Measurements from ENCODE around the gene TLCD1.
"Not testable (repeated sequence)": the region's sequence is repeated elsewhere in the genome, so short reads cannot be mapped to it uniquely, and the experiment has no call there.

TLCD1 gene

DNA sequence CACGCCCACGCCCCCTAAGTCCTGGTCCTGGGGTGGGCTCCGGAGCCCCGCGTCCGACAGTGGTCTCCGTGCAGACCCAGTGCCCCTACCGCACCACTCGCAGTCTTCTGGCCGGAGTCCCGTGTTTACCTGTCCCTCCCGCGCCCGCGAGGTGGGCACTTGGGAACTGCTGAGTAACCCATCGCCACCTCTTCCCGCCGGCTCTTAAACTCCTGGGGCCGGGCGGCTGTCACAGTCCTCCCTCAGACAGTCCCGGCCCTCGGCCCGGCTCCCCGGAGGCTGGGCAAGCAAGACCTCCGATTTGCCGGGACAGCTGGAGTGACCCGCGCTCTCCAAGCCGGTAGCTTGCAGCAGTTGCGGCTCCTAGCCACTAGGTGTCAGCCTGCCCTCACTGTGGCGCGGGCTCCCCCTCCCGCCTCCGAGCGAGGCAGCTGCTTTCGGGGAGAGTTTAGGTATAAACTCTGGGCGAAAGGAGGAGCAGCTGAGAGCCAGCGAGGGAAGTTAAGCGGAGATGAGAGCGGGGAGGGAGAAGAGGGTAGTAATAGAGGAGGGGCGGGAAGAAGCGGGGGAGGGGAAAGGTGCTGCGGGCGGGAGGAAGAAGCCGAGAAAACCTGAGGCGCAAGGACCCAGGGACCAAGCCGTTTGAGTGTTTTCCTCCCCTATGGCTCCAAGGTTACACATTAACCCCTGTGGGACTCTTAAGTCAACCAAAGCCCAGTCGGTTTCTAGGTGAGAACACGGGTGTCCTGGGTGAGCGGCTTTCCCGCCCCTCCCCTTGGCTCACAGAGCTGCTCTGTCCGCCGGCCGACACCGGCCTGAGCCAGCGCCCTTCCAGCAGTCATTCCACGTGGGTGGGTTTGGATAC, 826 bp upstream of the TLCD1 start:
- H3K9me3 Mint-ChIP-seq = peaks cover 0 to 2% of the 10 kb centered on the region in 2 donors
- no peaks in the 10 kb centered on the region for H3K27me3 Mint-ChIP-seq
- H3K4me3 Mint-ChIP-seq = peak overlapping the region; percentile 98 to 99
- peaks cover 26 to 47% of the 10 kb centered on the region in 2 donors for H3K36me3 Mint-ChIP-seq
- peak overlapping the region; percentile 97 for H3K27ac Mint-ChIP-seq
- DNase-seq (peak; percentile 94), ATAC-seq (replicated peaks) (peak; percentile 36 to 40)
- H3K4me1 Mint-ChIP-seq = peaks cover 47 to 73% of the 10 kb centered on the region in 2 donors

DNA sequence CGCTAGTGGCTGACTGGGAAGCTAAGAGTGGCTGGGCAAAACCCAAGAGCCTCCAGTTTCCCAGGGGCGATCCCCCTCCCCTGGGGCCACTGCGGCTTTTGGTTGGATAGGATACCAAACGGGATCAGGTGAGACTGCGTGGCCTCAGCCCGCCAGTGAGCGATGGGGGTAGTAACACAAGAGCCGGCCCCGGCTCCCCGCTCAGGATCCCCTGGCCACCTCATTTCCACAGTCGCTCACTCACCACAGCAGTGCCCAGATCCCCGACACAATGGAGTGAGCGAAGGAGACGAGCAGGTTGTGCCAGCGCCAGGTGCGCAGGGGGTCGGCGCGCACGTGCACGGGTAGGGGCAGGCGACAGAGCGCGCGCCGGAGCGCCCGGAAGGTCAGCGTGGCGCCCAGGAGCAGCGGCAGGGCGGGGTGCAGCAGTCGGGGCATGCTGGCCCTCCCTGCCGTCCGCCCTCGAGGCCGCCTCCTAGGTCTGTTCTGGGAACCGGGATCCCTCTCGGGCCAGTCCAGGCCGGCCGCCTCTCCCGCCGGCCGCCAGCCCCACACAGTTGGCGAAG, 290 bp downstream of the TLCD1 start:
- peaks cover 36 to 58% of the 10 kb centered on the region in 2 donors for H3K36me3 Mint-ChIP-seq
- peak overlapping the region; percentile 97 for H3K27ac Mint-ChIP-seq
- peaks cover 47 to 69% of the 10 kb centered on the region in 2 donors for H3K4me1 Mint-ChIP-seq
- ATAC-seq (replicated peaks) (peak; percentile 1 to 2), DNase-seq (peak; percentile 63)
- peaks cover 0 to 2% of the 10 kb centered on the region in 2 donors for H3K9me3 Mint-ChIP-seq
- no peaks in the 10 kb centered on the region for H3K27me3 Mint-ChIP-seq
- H3K4me3 Mint-ChIP-seq = peak overlapping the region; percentile 98 to 99

DNA sequence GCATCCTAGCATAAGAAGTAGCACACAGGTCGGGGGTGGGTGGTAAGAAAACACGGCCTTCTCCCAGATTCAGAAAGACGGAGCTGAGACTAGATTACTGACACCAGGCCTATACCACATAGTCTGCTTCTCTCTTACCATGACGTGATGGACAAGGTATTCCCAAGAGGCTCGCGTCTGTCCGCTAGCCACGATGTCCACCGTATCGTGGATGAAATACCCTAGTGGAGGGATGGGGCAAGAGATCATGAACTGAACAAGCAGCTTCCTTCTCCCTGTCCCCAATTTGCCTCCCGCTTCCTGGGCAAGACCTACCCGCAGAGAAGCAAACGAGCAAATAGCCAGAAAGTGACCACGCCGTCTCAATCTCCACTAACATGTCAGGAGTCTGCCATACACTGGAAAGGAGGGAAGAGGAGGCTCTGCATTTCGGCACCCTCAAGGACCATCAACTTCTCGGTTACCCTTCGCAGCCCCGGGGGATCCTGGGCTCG, 820 bp downstream of the TLCD1 start:
- no peaks in the 10 kb centered on the region for H3K27me3 Mint-ChIP-seq
- H3K27ac Mint-ChIP-seq = peak overlapping the region; percentile 97
- H3K9me3 Mint-ChIP-seq = peaks cover 0 to 2% of the 10 kb centered on the region in 2 donors
- peak overlapping the region; percentile 98 to 99 for H3K4me3 Mint-ChIP-seq
- DNase-seq (no peak), ATAC-seq (replicated peaks) (no peak)
- peaks cover 41 to 64% of the 10 kb centered on the region in 2 donors for H3K36me3 Mint-ChIP-seq
- peaks cover 50 to 73% of the 10 kb centered on the region in 2 donors for H3K4me1 Mint-ChIP-seq

- DNase-seq = peak; percentile 43
- H3K27ac Mint-ChIP-seq = peak overlapping the region; percentile 97
- ATAC-seq (replicated peaks) = no peak
Observed at GRCh38 chr17:28724500-28725165, 1.4 kb downstream of the TLCD1 start.

GRCh38 chr17:28723836-28724499, 2.1 kb downstream of the TLCD1 start:
- not testable (repeated sequence) for H3K9me3 Mint-ChIP-seq; DNase-seq; H3K27me3 Mint-ChIP-seq; ATAC-seq (replicated peaks)
- peak overlapping the region; percentile 97 for H3K27ac Mint-ChIP-seq
- peaks cover 49 to 69% of the 10 kb centered on the region in 2 donors for H3K4me1 Mint-ChIP-seq
- H3K36me3 Mint-ChIP-seq = peaks cover 45 to 66% of the 10 kb centered on the region in 2 donors
- peak overlapping the region; percentile 99 for H3K4me3 Mint-ChIP-seq

More at GRCh38 chr17:28724500-28725165, 1.4 kb downstream of the TLCD1 start:
- Mint-ChIP-seq H3K4me1 (peaks cover 50 to 70% of the 10 kb centered on the region in 2 donors), H3K9me3 (peaks cover 0 to 2% of the 10 kb centered on the region in 2 donors), H3K27me3 (no peaks in the 10 kb centered on the region), H3K36me3 (peaks cover 46 to 67% of the 10 kb centered on the region in 2 donors), H3K4me3 (peak overlapping the region; percentile 98 to 99)

DNA sequence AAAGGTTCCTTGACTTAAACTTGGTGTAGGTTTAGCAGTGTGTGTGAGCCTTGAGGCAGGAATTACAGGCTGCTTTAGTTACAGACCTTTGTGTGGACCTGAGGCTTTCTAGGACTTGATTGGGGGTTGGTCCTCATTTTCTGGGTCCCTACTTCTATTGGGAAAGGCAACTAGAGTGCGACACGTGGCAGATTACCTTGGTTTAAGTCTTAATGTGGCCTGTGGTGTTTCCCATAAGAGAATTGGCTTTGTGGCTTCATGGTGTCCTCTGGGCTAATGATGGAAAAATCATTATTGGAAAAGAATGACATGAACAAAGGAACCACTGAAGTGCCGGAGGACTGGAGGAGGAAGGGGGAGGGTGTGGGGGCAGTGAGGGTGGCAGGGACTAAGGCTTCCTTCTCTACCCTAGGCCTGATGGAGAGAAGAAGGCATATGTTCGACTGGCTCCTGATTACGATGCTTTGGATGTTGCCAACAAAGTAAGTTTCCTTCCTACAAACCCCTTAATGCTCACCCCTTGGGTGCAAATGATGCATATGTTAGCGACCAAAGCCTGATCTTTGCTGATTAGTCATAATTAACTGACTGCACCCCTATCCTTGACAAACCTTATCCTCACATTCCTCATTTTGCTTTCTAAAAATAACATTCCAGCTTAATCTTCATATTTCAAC, 2.7 kb downstream of the TLCD1 start:
- Mint-ChIP-seq H3K4me1 (peaks cover 52 to 70% of the 10 kb centered on the region in 2 donors), H3K4me3 (peak overlapping the region; percentile 99), H3K27me3 (no peaks in the 10 kb centered on the region), H3K9me3 (no peaks in the 10 kb centered on the region), H3K27ac (peak overlapping the region; percentile 59), H3K36me3 (peaks cover 45 to 68% of the 10 kb centered on the region in 2 donors)
- DNase-seq (no peak), ATAC-seq (replicated peaks) (no peak)

DNA sequence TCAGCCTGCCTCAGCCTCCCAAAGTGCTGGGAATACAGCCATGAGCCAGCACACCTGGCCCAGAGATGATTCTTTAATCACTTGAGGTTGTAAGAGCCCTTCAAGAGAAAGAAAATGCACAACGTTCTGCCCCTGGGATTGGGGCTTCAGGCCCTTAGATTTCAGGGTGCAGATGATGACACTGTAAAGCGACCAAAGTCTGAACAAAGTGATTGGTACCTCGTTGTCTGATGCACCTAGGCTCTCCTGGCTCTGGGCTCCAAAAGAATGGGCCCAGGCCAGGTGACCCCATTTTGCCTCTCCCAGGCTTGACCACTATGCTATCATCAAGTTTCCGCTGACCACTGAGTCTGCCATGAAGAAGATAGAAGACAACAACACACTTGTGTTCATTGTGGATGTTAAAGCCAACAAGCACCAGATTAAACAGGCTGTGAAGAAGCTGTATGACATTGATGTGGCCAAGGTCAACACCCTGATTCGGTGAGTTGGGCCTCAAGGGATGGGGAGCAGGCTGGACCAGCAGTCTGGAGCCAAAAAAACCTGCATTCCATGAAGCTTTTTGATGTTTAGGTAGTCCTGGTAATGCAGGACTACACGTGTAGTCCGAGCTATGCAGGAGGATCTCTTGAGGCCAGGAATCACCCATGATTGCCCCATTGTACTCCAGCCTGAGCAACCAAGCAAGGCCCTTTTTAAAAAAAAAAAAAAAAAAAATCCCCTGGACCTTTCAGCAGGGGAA, 3.4 kb downstream of the TLCD1 start:
- Mint-ChIP-seq H3K27ac (peak overlapping the region; percentile 100), H3K4me1 (peaks cover 56 to 69% of the 10 kb centered on the region in 2 donors), H3K9me3 (no peaks in the 10 kb centered on the region), H3K27me3 (no peaks in the 10 kb centered on the region), H3K36me3 (peaks cover 45 to 69% of the 10 kb centered on the region in 2 donors), H3K4me3 (peak overlapping the region; percentile 99 to 100)
- no peak for DNase-seq
- no peak for ATAC-seq (replicated peaks)

- not testable (repeated sequence) for H3K27me3 Mint-ChIP-seq; ATAC-seq (replicated peaks); H3K9me3 Mint-ChIP-seq; DNase-seq
- peak overlapping the region; percentile 99 to 100 for H3K4me3 Mint-ChIP-seq
- H3K36me3 Mint-ChIP-seq = peaks cover 45 to 64% of the 10 kb centered on the region in 2 donors
- peak overlapping the region; percentile 100 for H3K27ac Mint-ChIP-seq
- H3K4me1 Mint-ChIP-seq = peaks cover 52 to 64% of the 10 kb centered on the region in 2 donors
Observed at GRCh38 chr17:28720997-28721329, 5.1 kb downstream of the TLCD1 start.

- Mint-ChIP-seq H3K4me1 (peaks cover 53 to 63% of the 10 kb centered on the region in 2 donors), H3K36me3 (peaks cover 43 to 64% of the 10 kb centered on the region in 2 donors), H3K27me3 (no peaks in the 10 kb centered on the region), H3K4me3 (peak overlapping the region; percentile 99 to 100), H3K9me3 (no peaks in the 10 kb centered on the region), H3K27ac (peak overlapping the region; percentile 100)
- DNase-seq (no peak), ATAC-seq (replicated peaks) (no peak)
Observed at GRCh38 chr17:28720247-28720996, 5.6 kb downstream of the TLCD1 start.

GRCh38 chr17:28719021-28719433, 7.0 kb downstream of the TLCD1 start:
- no peaks in the 10 kb centered on the region for H3K9me3 Mint-ChIP-seq
- peak overlapping the region; percentile 100 for H3K27ac Mint-ChIP-seq
- H3K4me3 Mint-ChIP-seq = peak overlapping the region; percentile 99 to 100
- ATAC-seq (replicated peaks) = peak; percentile 0 to 1
- DNase-seq = no peak
- peaks cover 48 to 59% of the 10 kb centered on the region in 2 donors for H3K4me1 Mint-ChIP-seq
- peaks cover 33 to 64% of the 10 kb centered on the region in 2 donors for H3K36me3 Mint-ChIP-seq
- H3K27me3 Mint-ChIP-seq = no peaks in the 10 kb centered on the region

DNA sequence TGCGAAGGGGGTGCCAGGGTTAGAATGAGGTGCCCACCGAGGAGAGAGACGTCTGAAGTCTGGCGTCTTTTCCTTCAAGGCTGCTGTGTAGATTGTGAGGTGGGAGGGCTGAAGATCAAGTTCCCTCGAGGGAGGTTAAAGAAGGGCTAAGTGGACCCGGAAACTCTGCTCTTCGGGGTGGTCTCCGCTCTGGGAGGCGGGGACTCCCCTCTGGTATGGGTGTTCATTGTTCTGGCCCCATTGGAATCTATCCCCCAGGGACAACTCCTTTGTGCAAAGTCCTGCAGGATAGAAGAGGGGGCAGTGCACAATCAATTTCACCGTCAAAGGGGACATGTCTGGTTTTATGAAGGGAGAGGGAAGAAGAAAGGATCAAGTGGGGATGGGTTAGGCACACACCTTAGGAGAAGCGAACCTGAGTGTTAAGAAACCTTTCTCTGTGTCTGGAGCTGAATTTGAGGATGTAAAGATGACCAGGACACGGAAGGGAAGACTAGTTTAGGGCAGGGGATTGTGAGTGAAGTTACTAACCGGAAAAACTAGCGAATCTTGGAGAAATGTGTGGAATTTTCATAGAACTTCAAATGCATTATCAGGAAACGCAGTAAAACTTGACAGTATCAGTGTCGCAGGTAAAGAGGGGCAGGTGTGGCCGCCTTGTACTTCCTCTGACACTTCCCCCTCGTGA, 7.6 kb downstream of the TLCD1 start:
- Mint-ChIP-seq H3K4me1 (peaks cover 42 to 53% of the 10 kb centered on the region in 2 donors), H3K27me3 (no peaks in the 10 kb centered on the region), H3K4me3 (peak overlapping the region; percentile 87), H3K36me3 (peaks cover 31 to 62% of the 10 kb centered on the region in 2 donors), H3K9me3 (no peaks in the 10 kb centered on the region), H3K27ac (peak overlapping the region; percentile 95)
- no peak for ATAC-seq (replicated peaks)
- DNase-seq = no peak
